NCI-H2081 treated with DMSO at 0.1 percent for 48 hours (cell line): Measurements from ENCODE around the gene CSF2.
"Not testable (repeated sequence)": the region's sequence is repeated elsewhere in the genome, so short reads cannot be mapped to it uniquely, and the experiment has no call there.

ENCODE experiments used
- DNase-seq: peaks from one replicate; lab custom pipeline; 2025; lab: John Stamatoyannopoulos, UW

CSF2 gene

DNA sequence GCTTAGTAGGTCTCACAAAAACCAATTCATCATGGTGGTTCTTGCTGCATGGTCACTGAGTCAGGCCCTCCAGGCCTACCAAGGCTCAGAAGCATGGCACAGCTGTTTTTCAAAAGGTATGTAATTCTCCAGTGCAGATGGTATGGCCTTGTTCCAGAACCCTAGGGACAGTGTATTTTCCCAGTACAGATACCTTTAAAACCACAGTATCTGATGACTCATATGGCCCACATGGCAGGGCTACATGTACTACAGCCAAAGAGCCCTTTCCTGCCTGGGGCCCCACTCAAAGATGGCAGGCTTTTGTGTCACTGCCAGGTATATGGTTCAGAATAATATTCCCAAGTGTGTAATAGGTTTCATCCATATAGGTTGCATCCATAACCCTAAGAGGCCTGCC, 16.5 kb downstream of the CSF2 start:
- no peak for DNase-seq

DNA sequence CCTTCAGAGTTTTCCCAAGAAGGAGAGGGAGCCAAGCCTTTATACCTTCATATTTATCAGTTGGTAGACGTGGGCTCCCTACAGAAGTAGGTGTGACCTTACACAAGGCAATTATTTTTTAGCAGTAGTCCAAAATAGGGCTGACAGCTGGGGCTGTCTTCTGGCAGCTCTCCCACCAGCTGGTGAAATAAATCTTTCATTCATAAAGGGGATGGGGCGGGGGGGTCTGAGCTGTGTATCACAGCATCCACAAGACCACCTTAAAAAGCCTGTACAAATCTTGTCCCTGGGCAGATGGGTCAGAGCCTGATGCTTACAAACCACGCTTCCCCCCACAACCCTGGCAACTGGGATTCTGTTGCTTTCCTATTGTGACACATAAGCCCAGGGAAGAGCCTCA, 19.7 kb downstream of the CSF2 start:
- DNase-seq: no peak

DNA sequence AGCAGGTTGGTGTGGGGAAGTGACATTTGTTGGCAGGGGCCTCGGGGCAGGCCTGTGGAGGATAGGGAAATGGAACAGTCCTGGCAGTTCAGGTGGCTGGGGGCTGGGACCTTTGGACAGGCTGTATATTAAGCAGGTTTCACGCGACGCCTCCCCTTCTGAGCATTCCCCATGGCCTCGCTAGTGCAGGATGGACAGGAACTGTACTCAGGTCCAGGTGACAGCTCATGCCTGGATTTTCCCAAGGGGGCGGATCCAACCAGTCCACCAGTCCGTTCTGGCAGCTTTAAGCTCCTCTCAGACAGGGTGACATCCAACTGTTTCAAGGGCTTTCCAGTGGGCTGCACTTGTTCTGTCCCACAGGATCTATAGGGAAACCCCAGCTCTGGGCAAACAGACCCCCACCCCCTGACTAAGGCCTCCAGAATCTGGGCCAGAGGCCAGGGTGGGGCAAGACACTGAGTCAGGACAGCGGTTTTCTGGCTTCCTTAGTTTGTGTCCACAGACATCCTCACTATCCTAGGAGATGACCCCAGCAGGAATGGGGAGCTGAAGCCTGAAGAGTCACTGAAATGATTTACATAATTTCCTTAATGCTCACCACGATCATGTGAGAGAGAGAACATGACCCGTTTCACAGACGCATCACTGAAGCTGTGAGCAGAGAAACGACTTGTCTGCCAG, 20.9 kb downstream of the CSF2 start:
- no peak for DNase-seq

DNA sequence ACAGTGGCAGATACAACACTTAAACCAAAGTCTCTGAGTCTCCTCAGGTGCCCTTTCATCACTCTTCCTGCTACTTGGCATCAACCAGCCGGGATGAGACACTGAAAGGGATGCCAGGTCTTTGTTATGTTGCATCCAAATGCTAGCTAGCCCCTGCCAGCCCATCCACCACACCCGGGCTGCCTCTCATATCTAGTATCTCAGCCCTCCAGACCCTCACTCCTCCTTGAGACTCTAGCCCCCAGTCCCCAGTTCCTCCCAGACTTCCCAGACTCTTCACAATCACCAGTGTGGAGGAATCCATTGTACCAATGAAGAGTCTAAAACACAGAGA, 21.5 kb downstream of the CSF2 start:
- DNase-seq: no peak

DNA sequence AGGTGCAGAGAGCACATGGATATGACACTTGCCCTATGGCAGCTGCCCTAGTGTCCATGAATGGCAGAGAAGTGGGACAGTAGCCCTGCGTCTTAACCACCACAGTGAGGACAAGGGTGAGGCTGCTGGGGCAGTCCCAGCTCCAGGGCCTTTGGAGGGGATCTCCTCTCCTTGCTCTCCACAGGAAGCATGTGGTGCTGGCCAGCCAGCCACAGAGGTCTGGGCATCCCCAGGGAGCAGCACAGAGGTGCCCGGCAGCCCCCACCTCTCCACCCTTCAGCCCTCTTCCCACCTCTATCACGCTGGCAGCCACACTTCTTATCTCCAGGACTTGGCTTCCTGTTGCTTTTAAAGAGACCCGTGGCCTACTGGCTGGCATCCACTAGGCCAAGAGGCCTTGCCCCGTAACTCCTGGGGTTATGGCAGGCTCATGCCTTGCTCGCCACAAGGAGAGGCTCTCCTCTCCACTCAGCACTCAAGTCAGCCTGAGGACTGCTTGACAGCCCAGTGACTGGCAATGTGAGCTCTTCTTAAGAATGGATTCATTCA, 21.9 kb downstream of the CSF2 start:
- DNase-seq: no peak

DNA sequence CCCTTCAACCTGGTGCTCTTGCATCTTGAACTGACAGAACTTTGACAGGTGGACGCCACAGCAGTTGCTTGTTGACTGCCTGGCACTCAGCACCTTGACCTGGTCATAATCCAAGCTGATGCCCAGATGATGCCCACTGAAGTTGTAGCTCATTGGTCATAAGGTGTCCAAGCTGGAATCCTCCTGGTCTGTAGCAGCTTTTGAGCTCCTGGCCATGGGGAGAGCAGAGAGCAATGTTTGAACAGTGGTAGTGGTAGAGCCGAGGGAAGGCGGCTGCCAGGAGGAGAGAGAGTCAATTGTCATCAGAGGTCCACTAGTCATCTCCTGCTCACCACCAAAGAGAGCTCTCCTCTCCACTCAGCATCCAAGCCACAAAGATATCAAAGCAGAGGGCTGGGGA, 23.3 kb downstream of the CSF2 start:
- no peak for DNase-seq

DNA sequence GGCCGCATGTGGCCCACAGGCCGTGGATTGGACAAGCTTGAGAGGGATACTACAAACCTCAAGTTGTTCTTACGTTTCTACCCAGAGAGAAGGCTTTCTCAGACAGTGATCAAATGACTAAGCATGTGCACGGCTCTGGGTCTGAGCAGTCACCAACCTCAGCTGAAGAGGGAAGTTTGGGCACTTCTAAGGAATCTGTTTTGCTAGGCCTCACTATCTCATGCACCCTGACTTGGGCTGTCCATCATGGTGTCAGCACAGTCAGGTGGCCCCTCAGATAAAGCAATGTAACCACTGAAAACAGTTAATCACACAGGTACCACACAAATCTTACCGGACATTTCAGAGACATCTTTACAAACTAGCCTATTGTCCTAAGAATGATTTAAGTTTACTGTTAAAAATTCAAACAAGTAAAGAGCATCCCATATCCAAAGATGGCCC, 24.6 kb downstream of the CSF2 start:
- DNase-seq: no peak

DNA sequence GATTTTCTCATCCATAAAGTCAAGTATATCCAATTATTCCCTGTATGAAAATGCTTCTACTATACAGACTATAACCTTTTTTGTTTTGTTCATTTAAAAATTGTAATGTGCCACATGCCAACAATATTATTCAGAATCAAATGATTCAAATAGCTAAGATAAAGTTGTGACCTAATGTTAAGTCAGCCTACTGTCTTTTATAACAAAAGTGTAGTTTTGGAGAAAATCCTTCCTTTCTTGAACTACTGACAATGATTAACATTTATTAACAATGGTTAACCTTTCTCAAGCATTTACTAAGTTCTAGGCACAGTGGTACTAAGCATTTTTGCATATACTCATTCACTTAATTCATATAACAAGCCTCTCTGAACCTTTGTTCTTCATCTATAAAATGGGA, 25.0 kb downstream of the CSF2 start:
- DNase-seq: no peak

DNA sequence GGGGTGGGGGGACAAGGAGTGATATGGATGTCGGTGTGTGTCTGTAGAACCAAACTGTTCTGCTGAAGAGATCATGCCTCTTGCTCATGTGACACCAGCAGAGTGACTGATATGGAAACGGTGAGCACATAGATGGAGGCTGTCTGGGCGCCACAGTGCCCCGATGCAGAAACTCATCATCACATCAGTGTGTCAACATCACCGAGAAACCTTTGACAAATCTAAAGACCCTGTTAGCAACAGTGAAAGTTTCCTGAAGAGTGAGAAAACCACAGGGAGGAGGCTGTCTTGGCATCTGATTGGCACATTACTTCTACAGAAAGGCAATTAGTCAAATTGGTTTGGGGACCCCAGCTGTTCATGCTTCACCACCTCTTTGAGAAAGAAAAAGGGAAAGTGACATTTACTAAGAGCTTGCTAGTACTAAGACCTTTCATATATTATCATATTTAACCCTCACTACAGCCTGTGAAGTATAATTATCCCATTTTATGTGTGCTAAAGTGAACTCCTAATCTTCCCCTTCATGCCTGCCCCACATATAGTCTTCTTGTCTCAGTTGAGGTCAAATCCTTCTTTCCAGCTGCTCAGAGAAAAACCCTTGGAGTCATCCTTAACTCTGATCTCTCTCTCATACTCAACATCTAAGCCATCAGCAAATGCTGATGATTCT, 25.6 kb downstream of the CSF2 start:
- no peak for DNase-seq

DNA sequence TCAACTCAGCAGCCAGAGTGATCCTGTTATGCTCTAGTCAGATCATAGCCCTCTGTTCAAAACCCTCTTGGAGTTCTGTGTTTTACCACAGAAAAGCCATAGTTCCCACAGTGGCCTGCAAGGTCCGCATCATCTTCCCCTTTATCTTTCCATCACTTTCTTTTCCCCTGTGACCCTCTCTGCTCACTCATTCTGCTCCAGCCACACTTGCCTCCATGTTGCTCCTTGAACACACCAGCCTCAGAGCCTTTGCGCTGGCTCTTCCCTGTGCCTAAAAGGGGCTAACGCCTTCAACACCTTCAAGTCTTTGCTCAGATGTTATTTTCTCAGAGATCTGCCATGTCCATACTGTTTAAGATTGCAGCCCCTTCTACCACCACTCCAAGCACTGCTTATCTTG, 26.3 kb downstream of the CSF2 start:
- DNase-seq: no peak

DNA sequence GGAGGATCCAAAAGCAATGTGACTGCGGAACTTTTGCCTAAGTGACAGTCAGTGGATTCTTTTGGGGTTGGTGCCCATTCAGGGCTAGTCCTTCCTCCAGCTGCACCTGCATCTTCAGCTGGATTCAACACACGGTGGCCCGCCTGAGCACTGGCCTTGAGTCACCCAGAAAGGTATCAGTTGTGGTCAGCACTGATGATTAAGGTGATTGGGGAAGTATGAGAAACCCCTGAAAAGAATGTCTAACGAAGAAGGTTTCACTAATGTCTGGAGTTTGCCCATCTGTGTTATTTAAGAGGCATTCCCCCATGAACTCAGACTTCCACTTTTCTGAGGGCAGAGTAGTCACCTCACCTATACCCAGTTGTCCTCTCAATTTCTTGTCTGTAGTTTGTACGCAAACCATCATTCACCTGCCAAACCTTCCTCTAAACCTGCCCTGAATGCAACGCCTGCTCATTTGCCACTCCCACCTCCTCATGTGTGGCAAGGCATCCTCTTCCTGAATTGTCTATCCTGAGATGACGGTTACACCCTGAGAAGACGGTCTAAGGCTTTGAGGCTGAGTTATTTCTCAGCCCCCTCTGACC, 27.2 kb downstream of the CSF2 start:
- DNase-seq: no peak

DNA sequence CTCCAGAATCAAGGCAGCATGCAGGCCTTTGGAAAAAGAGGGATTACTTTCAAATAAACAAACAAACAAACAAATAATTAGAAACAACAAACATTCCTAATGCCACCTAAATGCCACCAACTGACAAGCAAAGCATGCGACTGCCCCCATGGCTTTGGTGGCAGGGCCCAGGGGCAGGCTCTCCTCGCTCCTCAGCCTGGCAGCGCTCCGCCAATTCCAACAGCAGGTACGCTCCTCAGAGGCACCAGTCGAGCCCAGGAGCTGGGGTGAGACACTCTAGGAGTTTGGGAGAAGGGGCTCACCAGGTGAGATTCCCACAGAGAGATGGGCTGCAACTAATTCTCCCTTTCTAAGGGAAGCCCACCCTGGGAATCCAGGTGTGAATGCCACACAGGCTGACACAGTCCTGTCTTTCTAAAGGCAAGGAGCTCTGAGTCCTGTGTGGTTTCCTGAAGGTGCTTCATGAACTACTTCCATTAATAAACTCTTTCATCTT, 27.8 kb downstream of the CSF2 start:
- DNase-seq: no peak

DNA sequence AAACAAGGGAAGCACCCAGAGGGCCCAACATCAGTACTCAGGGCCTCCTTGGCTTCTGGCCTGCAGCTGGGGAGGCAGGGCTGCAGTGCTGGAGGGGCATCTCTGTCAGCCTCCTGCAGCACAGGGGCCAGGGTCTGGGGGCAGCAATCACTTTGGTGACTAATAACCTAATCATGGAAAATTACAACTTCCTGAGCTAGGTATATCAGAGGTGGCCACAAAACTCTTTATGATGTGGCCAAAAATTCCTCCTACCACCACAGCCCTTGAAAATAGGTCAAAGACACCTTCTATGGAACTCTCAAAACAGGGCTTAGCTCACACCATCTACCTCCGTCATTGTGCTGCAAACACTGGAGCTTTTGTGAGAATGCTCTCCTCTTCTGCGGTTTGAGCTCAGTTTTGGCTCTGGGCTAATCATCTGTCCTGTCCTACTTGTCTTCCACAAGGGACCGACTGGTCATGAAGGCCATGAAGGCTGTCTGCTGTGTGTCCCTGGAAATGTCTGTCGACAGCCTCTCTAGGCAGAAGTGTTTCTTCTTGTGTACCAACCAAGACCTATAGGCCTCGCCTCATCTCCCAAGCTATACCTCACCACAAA, 28.6 kb downstream of the CSF2 start:
- no peak for DNase-seq

DNA sequence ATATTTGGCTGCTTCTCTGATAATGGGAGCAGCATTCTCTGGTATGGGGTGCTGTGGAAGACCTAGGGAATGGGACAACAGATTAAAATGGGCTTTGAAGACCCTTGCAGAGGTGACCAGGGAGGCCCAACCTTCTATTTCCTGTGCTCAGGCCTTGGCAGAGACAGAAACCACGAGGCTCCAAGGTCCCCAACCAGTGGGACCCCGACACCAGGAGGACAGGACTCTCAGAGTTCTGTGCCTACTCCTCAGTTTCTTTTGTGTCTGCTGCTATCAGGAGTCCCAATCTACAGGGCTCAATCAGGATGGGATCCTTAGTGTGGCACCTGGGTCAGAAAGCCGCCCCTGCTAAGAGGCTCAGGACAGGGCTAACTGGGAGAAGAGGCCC, 29.3 kb downstream of the CSF2 start:
- DNase-seq: no peak

DNA sequence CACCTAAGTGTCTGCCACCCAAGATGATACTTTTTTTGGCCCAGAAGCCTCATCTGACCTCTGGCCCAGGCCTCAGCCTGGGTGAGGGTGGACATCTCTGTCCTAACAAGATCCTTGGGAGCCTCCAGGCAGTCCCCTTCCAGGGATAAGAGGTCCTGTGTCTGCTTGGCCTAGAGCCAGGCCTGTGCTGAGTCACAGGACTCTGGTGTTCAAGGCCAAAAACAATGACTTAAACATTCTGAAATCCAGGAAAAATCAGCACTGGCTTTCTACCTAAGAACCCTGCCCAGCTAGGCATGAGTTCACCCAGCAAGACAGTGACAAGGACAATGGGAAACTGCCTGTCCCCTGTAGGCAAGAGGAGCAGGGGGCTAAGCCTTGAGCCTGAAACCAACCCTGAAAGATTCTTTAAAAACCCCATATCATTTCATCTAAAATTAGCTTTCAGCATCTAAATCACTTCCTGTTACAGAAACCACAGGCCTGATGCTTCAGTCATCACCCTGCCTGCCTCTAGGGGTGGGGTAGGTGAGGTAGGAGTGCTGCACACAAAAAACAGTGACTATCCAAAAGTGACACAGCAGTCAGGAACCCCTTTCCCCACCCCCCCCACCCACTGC, 29.9 kb downstream of the CSF2 start:
- no peak for DNase-seq

DNA sequence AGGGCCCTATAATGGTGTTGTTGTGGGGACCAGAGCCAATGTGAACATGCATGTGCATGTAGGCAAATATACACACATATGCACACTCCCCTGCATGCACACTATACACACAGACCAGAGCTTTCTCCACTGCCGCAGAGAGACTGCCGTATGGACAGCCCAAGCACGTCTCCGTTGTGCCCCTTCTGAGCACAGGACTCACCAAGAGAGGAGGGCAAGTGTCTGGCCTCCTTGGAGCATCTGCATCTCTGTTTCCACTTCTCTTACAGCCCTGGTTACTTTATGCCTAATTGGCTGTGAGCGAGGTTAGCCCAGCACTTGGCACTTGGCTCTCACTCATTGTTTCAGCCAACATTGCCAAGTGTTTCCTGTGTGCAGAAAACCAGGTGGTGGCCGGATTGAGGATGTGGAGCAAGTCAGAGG, 30.4 kb downstream of the CSF2 start:
- no peak for DNase-seq

DNA sequence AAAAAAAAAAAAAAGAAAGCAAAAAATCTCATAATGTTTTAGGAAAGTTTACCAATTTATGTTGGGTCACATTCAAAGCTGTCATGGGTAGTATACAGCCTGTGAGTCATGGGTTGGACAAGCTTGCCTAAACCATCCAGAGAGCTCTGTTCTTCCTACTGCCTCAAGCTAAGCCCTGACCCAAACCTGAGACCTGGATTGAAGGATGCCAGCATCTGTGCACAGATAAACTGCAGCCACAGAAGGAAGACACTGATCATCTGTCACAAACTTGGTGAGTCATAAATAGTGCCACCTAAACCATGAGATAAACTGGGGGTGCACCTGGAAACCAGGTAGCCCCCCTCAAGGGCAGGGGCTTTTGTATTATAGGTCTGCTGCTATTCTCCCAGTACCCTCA, 31.0 kb downstream of the CSF2 start:
- no peak for DNase-seq

DNA sequence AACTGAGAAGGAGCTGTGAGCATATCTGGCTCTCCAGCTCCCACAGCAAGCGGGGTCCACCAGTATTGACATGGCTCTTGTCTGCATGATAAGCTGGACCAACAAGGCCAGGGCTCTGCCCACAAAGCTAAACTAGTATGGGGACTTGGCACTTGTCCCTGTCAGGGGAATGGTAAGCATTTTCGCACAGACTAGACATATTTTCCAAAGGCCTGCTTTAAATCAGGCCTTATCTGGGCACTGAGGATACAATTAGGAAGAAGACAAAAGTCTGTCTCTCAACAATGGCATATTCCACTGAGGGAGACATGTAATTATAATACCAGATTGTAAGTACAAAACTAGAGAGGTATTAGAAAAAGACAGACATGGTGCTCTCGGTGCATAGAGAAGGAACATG, 32.1 kb downstream of the CSF2 start:
- DNase-seq: no peak

DNA sequence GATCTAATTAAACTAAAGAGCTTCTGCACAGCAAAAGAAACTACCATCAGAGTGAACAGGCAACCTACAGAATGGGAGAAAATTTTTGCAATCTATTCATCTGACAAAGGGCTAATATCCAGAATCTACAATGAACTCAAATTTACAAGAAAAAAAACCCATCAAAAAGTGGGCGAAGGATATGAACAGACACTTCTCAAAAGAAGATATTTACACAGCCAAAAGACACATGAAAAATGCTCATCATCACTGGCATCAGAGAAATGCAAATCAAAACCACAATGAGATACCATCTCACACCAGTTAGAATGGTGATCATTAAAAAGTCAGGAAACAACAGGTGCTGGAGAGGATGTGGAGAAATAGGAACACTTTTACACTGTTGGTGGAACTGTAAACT, 34.9 kb downstream of the CSF2 start:
- DNase-seq: not testable (repeated sequence)

DNA sequence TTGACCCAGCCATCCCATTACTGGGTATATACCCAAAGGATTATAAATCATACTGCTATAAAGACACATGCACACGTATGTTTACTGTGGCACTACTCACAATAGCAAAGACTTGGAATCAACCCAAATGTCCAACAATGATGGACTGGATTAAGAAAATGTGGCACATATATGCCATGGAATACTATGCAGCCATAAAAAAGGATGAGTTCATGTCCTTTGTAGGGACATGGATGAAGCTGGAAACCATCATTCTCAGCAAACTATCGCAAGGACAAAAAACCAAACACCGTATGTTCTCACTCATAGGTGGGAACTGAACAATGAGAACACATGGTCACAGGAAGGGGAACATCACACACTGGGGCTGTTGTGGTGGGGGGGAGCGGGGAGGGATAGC, 35.4 kb downstream of the CSF2 start:
- DNase-seq: not testable (repeated sequence)

DNA sequence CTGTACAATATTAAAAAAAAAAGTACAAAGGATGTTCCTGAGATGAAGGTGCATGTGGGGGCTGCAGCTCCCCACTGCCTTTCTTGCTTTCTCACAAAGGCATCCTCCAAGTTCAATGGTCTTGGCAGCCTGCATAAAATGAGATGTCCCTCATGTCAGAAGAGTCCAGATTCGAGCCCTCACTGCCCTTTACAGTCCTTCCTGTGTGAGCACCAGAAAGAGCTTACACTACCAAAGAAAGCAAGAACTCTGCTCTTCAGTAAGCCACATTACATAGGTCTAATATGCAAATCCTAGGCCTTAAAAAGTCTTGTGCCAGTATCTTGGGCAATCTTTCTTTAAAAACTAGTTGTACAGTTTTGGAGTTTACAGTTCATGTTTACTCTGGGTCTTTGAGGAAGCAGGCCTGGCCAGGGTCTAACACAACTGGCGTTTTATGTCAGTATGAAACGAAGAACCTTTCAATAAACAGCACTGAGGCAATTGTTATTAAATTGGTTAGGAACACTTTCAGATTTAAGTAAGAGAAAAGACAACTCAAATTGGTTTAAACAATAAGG, 36.0 kb downstream of the CSF2 start:
- no peak for DNase-seq

DNA sequence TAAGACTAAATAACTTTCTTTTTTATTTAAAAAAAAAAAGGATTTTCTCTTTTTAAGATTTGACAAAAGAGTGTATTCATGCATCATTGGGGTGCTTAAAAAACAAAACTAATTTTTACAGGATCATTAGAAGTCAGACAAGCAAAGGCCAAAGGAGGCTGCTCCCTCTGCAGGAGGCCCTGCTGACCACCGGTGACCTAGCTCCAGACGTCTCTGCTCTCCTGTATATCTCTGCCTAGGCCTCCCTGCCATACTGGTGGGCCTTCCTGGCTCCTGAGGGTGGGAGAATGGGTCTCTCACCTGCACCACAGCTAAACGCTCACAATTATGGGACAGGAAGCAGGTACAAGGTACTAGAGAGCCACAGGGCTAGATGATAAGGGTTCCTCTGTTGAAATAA, 36.6 kb downstream of the CSF2 start:
- no peak for DNase-seq
